ENCODE measurements around the gene TSHZ2. TPM values are rescaled to one million over a fixed set of nuclear protein-coding genes. Genes with fewer than 3 reads are reported as not detected.
"Not testable (repeated sequence)": the region's sequence is repeated elsewhere in the genome, so short reads cannot be mapped to it uniquely, and the experiment has no call there.

Gene TSHZ2
- total RNA-seq, 1 experiment from 2014 or later = not detected

GRCh38 chr20:53081916-53082863, 110.0 kb downstream of the TSHZ2 start:
- no peak for DNase-seq (ENCODE audit: low spot score)

DNA sequence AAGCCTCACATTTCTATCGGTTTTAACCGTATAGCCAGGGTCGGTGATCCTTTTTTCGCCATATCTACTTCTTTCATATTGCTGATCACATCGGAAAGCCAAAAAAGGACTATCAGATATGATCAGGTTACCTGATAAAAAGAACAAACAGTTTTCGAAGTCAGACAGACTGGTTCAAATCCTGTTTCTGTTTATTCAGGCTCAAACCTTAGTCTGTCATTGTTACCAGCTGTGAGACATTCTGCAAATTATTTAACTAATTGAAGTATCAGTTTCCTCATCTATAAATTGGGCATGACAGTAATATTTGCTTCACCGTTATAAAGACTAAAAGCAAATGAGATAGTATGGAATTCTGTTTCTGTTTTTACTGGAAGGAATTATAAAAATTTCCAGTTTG, 111.3 kb downstream of the TSHZ2 start:
- no peak for DNase-seq (ENCODE audit: low spot score)

DNA sequence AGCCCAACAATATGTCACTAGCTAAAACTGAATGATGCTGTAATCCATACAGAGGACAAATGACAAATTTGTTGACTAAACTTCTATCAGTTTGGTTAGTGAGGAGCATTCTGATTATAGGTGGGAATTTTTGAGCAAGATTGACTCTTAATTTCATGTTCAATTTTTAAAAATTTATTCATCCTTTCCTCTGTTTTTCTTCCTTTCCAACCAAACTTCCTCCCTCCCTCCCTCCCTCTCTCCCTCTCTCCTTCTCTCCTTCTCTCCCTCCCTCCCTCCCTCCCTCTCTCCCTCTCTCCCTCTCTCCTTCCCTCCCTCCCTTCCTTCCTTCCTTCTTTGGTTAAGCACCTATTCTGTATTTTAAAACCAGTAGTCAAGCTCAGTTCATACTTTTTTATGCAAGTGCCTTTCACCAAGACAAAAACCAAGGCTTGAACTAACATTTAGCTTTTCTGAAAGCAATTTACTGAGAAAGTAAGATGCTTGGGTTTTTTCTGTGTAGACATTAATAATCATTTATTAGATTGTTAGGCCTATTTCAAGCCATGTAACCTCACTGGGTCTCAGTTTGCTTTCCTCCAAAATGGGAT, 112.3 kb downstream of the TSHZ2 start:
- no peak for DNase-seq (ENCODE audit: low spot score)

- DNase-seq (ENCODE audit: low spot score) = no peak
Observed at GRCh38 chr20:53085720-53086119, 113.6 kb downstream of the TSHZ2 start.

- DNase-seq (ENCODE audit: low spot score) = no peak
Observed at GRCh38 chr20:53087037-53087777, 115.0 kb downstream of the TSHZ2 start.

GRCh38 chr20:53088786-53089185, 116.6 kb downstream of the TSHZ2 start:
- no peak for DNase-seq (ENCODE audit: low spot score)

DNA sequence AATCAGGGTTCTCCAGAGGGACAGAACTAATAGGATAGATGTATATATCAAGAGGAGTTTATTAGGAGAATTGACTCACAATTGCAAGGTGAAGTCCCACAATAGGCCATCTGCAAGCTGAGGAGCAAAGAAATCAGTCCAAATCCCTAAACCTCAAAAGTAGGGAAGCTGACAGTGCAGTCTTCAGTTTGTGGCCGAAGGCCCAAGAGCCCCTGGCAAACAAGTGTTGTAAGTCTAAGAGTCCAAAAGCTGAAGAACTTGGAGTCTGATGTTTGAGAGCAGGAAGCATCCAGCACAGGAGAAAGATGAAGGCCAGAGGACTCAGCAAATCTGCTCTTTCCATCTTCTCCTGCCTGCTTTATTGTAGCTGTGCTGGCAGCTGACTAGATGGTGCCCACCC, 117.7 kb downstream of the TSHZ2 start:
- DNase-seq (ENCODE audit: low spot score) = not testable (repeated sequence)

DNA sequence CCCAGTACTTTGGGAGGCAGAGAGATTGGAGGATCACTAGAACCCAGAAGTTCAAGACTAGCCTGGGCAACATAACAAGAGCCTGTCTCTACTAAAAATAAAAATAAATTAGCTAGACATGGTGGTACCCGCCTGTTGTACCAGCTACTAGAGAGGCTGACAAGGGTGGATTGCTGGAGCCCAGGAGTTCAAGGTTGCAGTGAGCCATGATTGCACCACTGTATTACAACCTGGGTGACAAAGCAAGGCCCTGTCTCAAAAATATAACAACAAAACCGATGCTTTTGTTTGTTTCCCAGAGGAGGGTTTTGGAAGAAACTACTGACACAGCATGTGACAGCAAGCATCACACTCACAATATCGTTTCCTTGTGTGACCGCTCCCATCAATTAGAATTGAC, 119.6 kb downstream of the TSHZ2 start:
- DNase-seq (ENCODE audit: low spot score) = no peak

DNA sequence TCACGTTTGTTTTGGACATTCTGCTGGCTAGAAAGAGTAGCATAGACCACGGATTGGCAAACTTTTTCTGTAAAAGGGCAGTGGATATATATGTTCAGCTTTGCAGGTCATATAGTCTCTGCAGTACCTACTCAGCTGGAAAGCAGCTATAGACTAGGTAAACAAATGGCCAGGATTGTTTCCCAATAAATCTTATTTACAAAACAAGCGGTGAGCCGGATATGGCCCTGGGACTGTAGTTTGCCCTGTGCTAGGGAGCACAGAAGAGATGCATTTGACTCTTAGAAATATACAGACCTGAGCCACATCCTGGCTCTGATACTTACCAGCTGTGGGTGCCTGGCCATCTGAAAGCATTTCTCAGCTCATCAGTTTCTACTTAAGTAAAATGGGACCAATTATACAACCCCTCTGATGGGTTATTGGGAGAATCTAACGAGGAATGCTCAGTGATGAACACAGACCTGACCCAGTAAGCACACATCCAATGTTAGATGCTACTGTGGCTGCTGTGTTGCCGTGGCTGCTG, 120.7 kb downstream of the TSHZ2 start:
- no peak for DNase-seq (ENCODE audit: low spot score)

- no peak for DNase-seq (ENCODE audit: low spot score)
Observed at GRCh38 chr20:53097371-53097770, 125.2 kb downstream of the TSHZ2 start.

GRCh38 chr20:53097791-53098190, 125.6 kb downstream of the TSHZ2 start:
- no peak for DNase-seq (ENCODE audit: low spot score)

DNA sequence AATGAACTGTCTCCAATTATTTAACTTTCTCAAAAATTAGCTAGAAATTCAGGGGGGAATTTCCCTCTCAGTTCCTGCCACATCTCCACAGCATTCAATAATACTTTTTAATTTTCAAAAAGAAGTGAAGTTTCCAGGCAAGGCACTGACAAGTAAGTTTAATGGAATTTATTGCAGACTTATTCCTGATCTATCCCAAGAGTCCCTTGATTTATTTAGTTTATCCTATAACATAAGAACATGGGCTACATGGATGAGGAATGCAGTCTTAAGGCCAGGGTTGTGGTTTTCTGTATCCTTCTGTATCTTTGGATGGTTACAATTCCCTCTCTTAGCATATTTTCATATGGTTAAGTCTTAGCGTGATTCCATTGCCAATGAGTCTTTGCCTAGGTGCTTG, 126.5 kb downstream of the TSHZ2 start:
- DNase-seq (ENCODE audit: low spot score) = no peak

GRCh38 chr20:53099856-53100255, 127.7 kb downstream of the TSHZ2 start:
- DNase-seq (ENCODE audit: low spot score) = no peak

DNA sequence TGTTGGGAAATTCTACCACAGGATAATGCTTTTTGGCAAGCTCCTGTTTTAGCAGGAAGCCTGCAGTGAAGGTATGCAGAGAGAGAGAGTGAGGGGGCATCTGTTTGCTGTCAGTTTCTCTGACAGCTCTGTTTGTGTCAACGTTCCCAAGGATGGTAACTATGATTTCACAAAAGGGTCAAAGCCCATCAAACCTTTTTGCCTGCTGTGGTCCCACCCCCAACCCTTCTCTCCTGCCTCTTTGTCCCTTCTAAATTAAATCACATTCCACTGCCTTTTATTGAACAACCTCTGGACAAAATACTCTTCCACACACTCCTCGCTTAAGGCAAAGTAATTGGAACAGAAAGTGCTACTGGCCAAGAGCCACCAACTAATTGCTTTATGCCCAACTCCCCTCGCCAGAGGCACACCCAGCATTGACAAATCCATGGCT, 128.3 kb downstream of the TSHZ2 start:
- no peak for DNase-seq (ENCODE audit: low spot score)

DNA sequence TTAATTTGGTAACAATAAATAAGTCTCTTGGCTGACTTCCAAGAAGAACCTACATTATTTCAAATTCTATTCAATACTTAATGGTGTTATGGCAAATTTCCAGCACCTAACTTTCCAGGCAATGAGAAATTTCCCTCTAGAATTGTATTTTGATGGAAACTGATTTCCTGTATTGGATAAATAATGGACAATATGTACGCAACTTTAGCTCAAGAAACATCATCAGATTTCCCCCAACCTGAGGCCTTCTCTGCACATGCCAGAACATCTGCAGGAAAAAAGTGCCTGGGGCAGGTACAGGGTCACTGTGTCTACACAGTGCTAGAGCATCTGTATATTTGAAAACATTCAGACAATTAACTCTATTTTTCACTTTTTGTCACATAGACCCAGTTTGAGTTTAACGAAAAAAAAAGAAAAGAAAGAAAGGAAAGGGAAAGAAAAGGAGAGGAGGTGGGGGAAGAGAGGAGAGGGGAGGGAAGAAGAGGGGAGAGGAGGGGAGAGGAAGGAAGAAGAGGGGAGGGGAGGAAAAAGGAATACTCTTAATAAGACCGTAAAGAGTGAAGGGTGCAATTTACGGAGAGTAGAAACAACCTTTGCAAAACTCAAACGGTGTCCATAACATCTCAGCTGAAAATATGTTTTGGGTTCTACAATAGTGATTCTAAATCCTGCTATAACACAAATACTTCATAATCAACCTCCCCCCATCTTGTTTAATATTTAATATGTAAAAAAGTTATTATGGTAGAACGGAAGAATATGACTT, 130.0 kb downstream of the TSHZ2 start:
- no peak for DNase-seq (ENCODE audit: low spot score)

GRCh38 chr20:53103124-53103523, 131.0 kb downstream of the TSHZ2 start:
- no peak for DNase-seq (ENCODE audit: low spot score)

DNA sequence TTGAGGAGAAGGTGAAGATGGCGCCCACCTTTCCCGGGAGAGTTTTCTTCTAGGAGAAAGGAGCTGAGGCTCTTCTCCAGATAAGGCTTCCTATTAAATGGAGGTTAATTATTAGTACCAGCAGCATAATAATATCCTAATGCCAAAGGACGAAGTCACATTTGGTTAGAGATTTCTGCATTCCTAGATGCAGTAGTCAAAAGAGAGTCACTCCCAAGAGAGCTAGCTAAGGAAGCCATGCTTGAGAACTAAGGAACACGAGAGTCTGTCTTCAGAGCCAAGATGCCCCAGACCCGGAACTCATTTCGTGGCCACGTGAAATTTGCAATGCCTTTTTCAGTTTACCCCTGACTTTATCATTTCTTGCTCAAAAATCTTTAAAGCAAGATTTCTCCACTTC, 132.7 kb downstream of the TSHZ2 start:
- no peak for DNase-seq (ENCODE audit: low spot score)

DNA sequence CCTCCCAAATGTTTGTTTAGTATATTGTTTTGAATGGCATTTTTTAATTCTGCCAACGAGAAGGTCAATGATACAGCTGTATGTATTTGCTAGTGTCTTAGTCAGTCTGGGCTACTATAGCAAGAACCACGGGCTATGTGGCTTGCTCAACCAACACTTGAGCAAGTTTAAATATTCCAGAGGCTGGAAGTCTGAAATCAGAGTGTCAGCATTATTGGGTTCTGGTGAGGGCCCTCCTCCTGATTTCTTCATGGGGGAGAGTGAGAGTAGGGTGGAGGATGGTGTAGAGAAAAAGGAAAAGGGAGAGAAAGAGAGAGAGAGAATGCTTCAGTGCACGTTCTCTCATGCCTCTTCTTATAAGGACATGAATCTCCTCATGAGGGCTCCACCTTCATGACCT, 144.6 kb downstream of the TSHZ2 start:
- no peak for DNase-seq (ENCODE audit: low spot score)

GRCh38 chr20:53122853-53123252, 150.7 kb downstream of the TSHZ2 start:
- DNase-seq (ENCODE audit: low spot score) = no peak

GRCh38 chr20:53124075-53124551, 152.0 kb downstream of the TSHZ2 start:
- no peak for DNase-seq (ENCODE audit: low spot score)

DNA sequence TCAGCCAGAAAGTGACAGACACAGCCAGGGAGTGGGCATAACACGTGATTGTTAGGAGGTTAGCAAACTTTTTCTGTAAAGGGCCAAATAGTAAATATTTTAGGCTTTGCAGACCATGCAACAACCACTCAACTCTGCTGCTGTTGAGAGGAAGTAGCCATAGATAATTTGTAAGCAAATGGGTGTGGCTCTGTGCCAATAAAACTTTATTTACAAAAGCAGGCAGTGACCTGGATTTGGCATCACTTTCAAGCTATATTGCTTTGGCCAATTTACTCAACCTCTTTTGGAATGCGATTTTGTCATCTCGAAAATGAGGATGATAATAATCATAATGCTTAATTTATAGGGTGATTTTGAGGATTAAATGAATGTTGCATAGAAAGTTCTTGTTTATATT, 152.6 kb downstream of the TSHZ2 start:
- no peak for DNase-seq (ENCODE audit: low spot score)
